BE2C (cell line): Measurements from ENCODE around the gene GGT5.
A peak's percentile ranks its signal among the peaks of the same experiment; 100 is the strongest.

Source experiments
- DNase-seq: peaks from one replicate; pipeline ENCODE4 v3.0.0-alpha.2; 2020
- H3K27me3 ChIP-seq: fragments of 250-450 bp; sonication (Bioruptor Pico); 2 replicates; pipeline ENCODE4 v1.5.1; 2020; ENCODE audit warnings: mild to moderate bottlenecking
- H3K36me3 ChIP-seq: fragments of 250-450 bp; sonication (Bioruptor Pico); 2 replicates; pipeline ENCODE4 v1.5.1; 2020; ENCODE audit warnings: mild to moderate bottlenecking
- H3K4me1 ChIP-seq: fragments of 250-450 bp; sonication (Bioruptor Pico); 2 replicates; pipeline ENCODE4 v1.5.1; 2020
- H3K4me3 ChIP-seq: 2 replicates; pipeline ENCODE4 v1.5.1; 2011; ENCODE audit warnings: low read depth, low read length
- H3K9me3 ChIP-seq: fragments of 250-450 bp; sonication (Bioruptor Pico); 2 replicates; pipeline ENCODE4 v1.5.1; 2020
- CTCF ChIP-seq: IDR thresholded peaks from 2 replicates; pipeline ENCODE4 v1.5.1; 2012; ENCODE audit warnings: mild to moderate bottlenecking, low read depth, low read length

Gene GGT5

GRCh38 chr22:24232124-24232523, 12.8 kb downstream of the GGT5 start:
- no peak for TF ChIP-seq CTCF
- no peak for DNase-seq
- no peak overlapping the region for H3K4me3 ChIP-seq
- H3K4me1 ChIP-seq = no peaks in the 10 kb centered on the region
- H3K9me3 ChIP-seq = no peaks in the 10 kb centered on the region; the same call in 1 of the 2 replicates
- no peaks in the 10 kb centered on the region for H3K36me3 ChIP-seq
- no peaks in the 10 kb centered on the region for H3K27me3 ChIP-seq

GRCh38 chr22:24231706-24232105, 13.2 kb downstream of the GGT5 start:
- no peak overlapping the region for H3K4me3 ChIP-seq
- H3K4me1 ChIP-seq = no peaks in the 10 kb centered on the region
- no peak for DNase-seq
- H3K9me3 ChIP-seq = no peaks in the 10 kb centered on the region; the same call in 1 of the 2 replicates
- no peaks in the 10 kb centered on the region for H3K27me3 ChIP-seq
- TF ChIP-seq CTCF = no peak
- H3K36me3 ChIP-seq = no peaks in the 10 kb centered on the region

GRCh38 chr22:24230911-24231656, 13.8 kb downstream of the GGT5 start:
- Histone ChIP-seq H3K4me1 (no peaks in the 10 kb centered on the region), H3K27me3 (no peaks in the 10 kb centered on the region), H3K36me3 (no peaks in the 10 kb centered on the region), H3K4me3 (no peak overlapping the region), H3K9me3 (no peaks in the 10 kb centered on the region; the same call in 1 of the 2 replicates)
- no peak for DNase-seq
- TF ChIP-seq CTCF = peak; percentile 29

GRCh38 chr22:24225951-24226350, 18.9 kb downstream of the GGT5 start:
- no peaks in the 10 kb centered on the region for H3K27me3 ChIP-seq
- no peak for DNase-seq
- H3K4me3 ChIP-seq = no peak overlapping the region
- peaks cover 4% of the 10 kb centered on the region for H3K9me3 ChIP-seq
- no peaks in the 10 kb centered on the region for H3K4me1 ChIP-seq
- no peaks in the 10 kb centered on the region for H3K36me3 ChIP-seq
- no peak for TF ChIP-seq CTCF

GRCh38 chr22:24225044-24225601, 19.8 kb downstream of the GGT5 start:
- no peak for DNase-seq
- Histone ChIP-seq H3K27me3 (no peaks in the 10 kb centered on the region), H3K4me1 (no peaks in the 10 kb centered on the region), H3K4me3 (no peak overlapping the region), H3K36me3 (no peaks in the 10 kb centered on the region), H3K9me3 (peaks cover 4% of the 10 kb centered on the region)
- no peak for TF ChIP-seq CTCF

- peaks cover 4% of the 10 kb centered on the region for H3K9me3 ChIP-seq
- H3K4me1 ChIP-seq = no peaks in the 10 kb centered on the region
- no peak overlapping the region for H3K4me3 ChIP-seq
- H3K27me3 ChIP-seq = no peaks in the 10 kb centered on the region
- DNase-seq = no peak
- no peak for TF ChIP-seq CTCF
- H3K36me3 ChIP-seq = no peaks in the 10 kb centered on the region
Measured at GRCh38 chr22:24224468-24224867, 20.4 kb downstream of the GGT5 start.
